GM12892 (cell line): ENCODE measurements around the gene ZDHHC17.

Experiments used
- POLR2A ChIP-seq: IDR thresholded peaks from 2 replicates; pipeline ENCODE4 v1.6.1; 2011; ENCODE audit warnings: low read depth, low read length, control low read depth
- POLR2AphosphoS5 ChIP-seq: IDR thresholded peaks from 2 replicates; pipeline ENCODE4 v1.6.1; 2011; ENCODE audit warnings: low read depth, low read length, control low read depth
- TAF1 ChIP-seq: IDR thresholded peaks from 2 replicates; pipeline ENCODE4 v1.6.1; 2011; ENCODE audit warnings: low read depth, mild to moderate bottlenecking, control low read depth, low read length, borderline replicate concordance

GRCh38 chr12:76855271-76855670 is 91.4 kb downstream of the ZDHHC17 start:
- TF ChIP-seq POLR2AphosphoS5, result no peak
- no peak for TF ChIP-seq POLR2A
- TF ChIP-seq TAF1, result no peak
